GM23248 (cell line): ENCODE data around the gene SMIM38.

ENCODE experiments used
- EZH2 ChIP-seq: fragments of 200-600 bp; sonication (generic); IDR thresholded peaks from 2 replicates; pipeline ENCODE4 v1.6.1; 2018; ENCODE audit warnings: antibody characterized with exemption, mild to moderate bottlenecking; ENCODE audit not compliant: insufficient read depth, poor library complexity, severe bottlenecking
- EZH2phosphoT487 ChIP-seq: fragments of 200-600 bp; sonication (generic); IDR thresholded peaks from 2 replicates; pipeline ENCODE4 v1.6.1; 2018; ENCODE audit warnings: antibody characterized with exemption, moderate library complexity, mild to moderate bottlenecking, low read depth; ENCODE audit not compliant: insufficient read depth

DNA sequence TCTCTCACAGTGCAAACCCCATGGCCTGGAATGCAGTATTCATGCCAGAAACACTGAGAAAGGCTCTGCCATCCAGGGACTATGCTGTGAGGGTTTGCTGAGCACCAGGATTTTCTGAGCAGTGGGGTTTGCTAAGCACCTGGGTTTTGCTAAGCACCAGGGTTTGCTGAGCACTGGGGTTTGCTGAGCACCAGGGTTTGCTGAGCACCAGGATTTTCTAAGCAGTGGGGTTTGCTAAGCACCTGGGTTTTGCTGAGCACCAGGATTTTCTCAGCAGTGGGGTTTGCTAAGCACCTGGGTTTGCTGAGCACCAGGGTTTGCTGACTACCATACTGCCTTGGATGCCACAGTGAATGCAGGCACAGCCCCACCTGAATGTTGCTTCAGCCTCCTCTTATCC lies 48.3 kb upstream of the SMIM38 start:
- TF ChIP-seq EZH2 (no peak), EZH2phosphoT487 (no peak)
